ENCODE data around the gene ITPR2.

Gene ITPR2

GRCh38 chr12:26546535-26547314 lies 286.3 kb downstream of the ITPR2 start:
- no peaks in the 10 kb centered on the region for H3K27me3 Mint-ChIP-seq
- DNase-seq (no peak), ATAC-seq (replicated peaks) (no peak)
- no peaks in the 10 kb centered on the region for H3K9me3 Mint-ChIP-seq
- H3K4me3 Mint-ChIP-seq, result no peak overlapping the region
- peaks cover 0 to 5% of the 10 kb centered on the region in 2 donors for H3K4me1 Mint-ChIP-seq (ENCODE audit: low read depth in 2 of 2)
- H3K27ac Mint-ChIP-seq, result no peak overlapping the region
- H3K36me3 Mint-ChIP-seq (ENCODE audit: insufficient read depth), result peaks cover 3% of the 10 kb centered on the region

GRCh38 chr12:26539131-26539530 lies 293.9 kb downstream of the ITPR2 start:
- peaks cover 2% of the 10 kb centered on the region for H3K36me3 Mint-ChIP-seq (ENCODE audit: insufficient read depth)
- H3K27ac Mint-ChIP-seq, result no peak overlapping the region
- no peak overlapping the region for H3K4me3 Mint-ChIP-seq
- ATAC-seq (replicated peaks) (no peak), DNase-seq (no peak)
- H3K4me1 Mint-ChIP-seq (ENCODE audit: low read depth in 2 of 2), result no peaks in the 10 kb centered on the region
- no peaks in the 10 kb centered on the region for H3K27me3 Mint-ChIP-seq
- H3K9me3 Mint-ChIP-seq, result no peaks in the 10 kb centered on the region

DNA sequence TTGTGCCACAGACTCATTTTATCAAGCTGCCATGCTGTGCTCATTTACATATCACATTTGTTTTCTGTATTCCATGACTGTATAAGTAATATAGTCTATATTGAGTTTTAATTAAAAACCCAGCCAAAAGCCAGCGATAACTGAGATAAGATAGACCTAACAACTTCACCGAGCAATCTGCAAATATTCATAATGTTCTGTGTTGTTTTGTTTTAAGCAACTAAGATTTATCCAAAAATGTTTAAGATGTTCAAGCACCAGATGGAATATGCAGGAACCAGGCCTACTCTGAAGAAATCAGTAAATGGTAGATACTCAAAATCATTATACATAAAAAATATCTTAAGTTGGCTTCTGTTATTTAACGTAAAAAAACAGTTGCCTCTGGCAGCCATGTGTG lies 295.3 kb downstream of the ITPR2 start:
- Mint-ChIP-seq H3K9me3 (no peaks in the 10 kb centered on the region), H3K27me3 (no peaks in the 10 kb centered on the region), H3K4me3 (no peak overlapping the region), H3K27ac (no peak overlapping the region), H3K4me1 (ENCODE audit: low read depth in 2 of 2) (no peaks in the 10 kb centered on the region), H3K36me3 (ENCODE audit: insufficient read depth) (no peaks in the 10 kb centered on the region)
- DNase-seq (no peak), ATAC-seq (replicated peaks) (no peak)

DNA sequence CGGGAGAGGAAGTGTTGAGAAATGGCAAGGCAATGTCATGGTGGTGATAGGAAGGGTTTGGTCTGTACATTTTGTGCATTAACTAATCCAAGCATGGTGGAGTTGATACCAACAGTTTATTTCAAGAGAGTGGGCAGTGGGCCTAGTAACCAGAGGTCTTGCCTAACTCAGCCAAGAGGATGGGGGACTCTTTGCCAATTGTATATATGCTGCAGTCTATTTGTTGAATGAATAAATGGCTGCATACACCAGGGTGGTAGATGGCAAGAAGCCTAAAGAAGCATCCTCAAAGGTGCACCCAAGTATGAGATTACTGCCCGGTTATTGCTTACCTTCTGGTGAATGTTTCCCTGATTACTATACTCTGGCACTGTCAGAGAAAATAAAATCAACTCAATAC lies 295.9 kb downstream of the ITPR2 start:
- ATAC-seq (replicated peaks) (no peak), DNase-seq (no peak)
- H3K27me3 Mint-ChIP-seq, result no peaks in the 10 kb centered on the region
- no peaks in the 10 kb centered on the region for H3K4me1 Mint-ChIP-seq (ENCODE audit: low read depth in 2 of 2)
- no peaks in the 10 kb centered on the region for H3K36me3 Mint-ChIP-seq (ENCODE audit: insufficient read depth)
- no peak overlapping the region for H3K4me3 Mint-ChIP-seq
- peak overlapping the region in 1 of 2 donors; percentile 33 for H3K27ac Mint-ChIP-seq
- H3K9me3 Mint-ChIP-seq, result no peaks in the 10 kb centered on the region

- Mint-ChIP-seq H3K36me3 (ENCODE audit: insufficient read depth) (no peaks in the 10 kb centered on the region), H3K4me3 (no peak overlapping the region)
These were observed 297.2 kb downstream of the ITPR2 start for GRCh38 chr12:26535826-26536225.

GRCh38 chr12:26534071-26534470 lies 298.9 kb downstream of the ITPR2 start:
- Mint-ChIP-seq H3K36me3 (ENCODE audit: insufficient read depth) (no peaks in the 10 kb centered on the region), H3K4me3 (no peak overlapping the region), H3K9me3 (no peaks in the 10 kb centered on the region), H3K27me3 (no peaks in the 10 kb centered on the region), H3K27ac (no peak overlapping the region), H3K4me1 (ENCODE audit: low read depth in 2 of 2) (no peaks in the 10 kb centered on the region)
- DNase-seq (no peak), ATAC-seq (replicated peaks) (no peak)

More at GRCh38 chr12:26535826-26536225, 297.2 kb downstream of the ITPR2 start:
- no peaks in the 10 kb centered on the region for H3K27me3 Mint-ChIP-seq
- no peaks in the 10 kb centered on the region for H3K9me3 Mint-ChIP-seq
- H3K27ac Mint-ChIP-seq, result no peak overlapping the region
- DNase-seq (no peak), ATAC-seq (replicated peaks) (no peak)
- H3K4me1 Mint-ChIP-seq (ENCODE audit: low read depth in 2 of 2), result no peaks in the 10 kb centered on the region

DNA sequence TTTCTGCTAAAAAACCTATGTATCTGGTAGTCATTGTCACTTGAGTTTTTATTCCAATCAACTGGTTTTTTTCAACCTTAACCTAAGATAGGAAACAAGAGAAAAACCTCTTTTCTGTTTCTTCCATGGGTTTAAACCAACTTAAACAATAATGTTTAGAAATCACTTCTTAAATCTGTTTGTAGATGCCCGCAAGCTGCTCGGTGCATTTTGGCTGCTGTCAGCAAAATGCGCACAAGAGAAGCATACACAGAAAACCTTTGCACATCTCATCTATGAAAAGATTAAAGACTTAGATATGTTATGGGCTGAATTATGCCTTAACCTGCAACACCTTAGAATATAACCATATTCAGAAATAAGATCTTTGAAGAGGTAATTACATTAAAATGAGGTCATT lies 299.8 kb downstream of the ITPR2 start:
- ATAC-seq (replicated peaks) (no peak), DNase-seq (no peak)
- Mint-ChIP-seq H3K27me3 (no peaks in the 10 kb centered on the region), H3K36me3 (ENCODE audit: insufficient read depth) (no peaks in the 10 kb centered on the region), H3K4me3 (no peak overlapping the region), H3K9me3 (no peaks in the 10 kb centered on the region), H3K4me1 (ENCODE audit: low read depth in 2 of 2) (no peaks in the 10 kb centered on the region), H3K27ac (no peak overlapping the region)

GRCh38 chr12:26530461-26530860 lies 302.5 kb downstream of the ITPR2 start:
- no peak overlapping the region for H3K27ac Mint-ChIP-seq
- H3K4me1 Mint-ChIP-seq (ENCODE audit: low read depth in 2 of 2), result no peaks in the 10 kb centered on the region
- no peaks in the 10 kb centered on the region for H3K27me3 Mint-ChIP-seq
- H3K4me3 Mint-ChIP-seq, result no peak overlapping the region
- DNase-seq (no peak), ATAC-seq (replicated peaks) (no peak)
- no peaks in the 10 kb centered on the region for H3K36me3 Mint-ChIP-seq (ENCODE audit: insufficient read depth)
- H3K9me3 Mint-ChIP-seq, result peaks cover 4 to 11% of the 10 kb centered on the region in 2 donors

DNA sequence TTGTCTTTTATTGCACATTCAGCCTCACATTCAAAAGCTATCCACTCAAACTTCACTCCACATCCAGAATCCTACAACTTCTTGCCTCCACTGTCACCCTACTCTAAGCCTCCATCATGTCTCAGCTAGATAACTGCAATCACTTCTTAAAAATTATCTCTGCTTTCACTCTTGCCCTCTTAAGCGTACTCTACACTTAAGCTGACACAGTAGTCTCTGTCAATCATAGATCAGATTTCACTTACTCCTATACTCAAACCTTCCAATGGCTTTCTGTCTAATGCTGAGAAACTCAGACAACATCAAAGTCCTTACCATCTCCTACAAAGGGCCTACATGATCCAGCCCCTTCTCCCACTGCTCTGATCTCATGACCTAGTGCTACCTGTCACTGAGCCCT lies 304.1 kb downstream of the ITPR2 start:
- peaks cover 4 to 12% of the 10 kb centered on the region in 2 donors for H3K9me3 Mint-ChIP-seq
- H3K27ac Mint-ChIP-seq, result no peak overlapping the region
- ATAC-seq (replicated peaks) (no peak), DNase-seq (no peak)
- H3K27me3 Mint-ChIP-seq, result no peaks in the 10 kb centered on the region
- H3K36me3 Mint-ChIP-seq (ENCODE audit: insufficient read depth), result no peaks in the 10 kb centered on the region
- H3K4me1 Mint-ChIP-seq (ENCODE audit: low read depth in 2 of 2), result no peaks in the 10 kb centered on the region
- no peak overlapping the region for H3K4me3 Mint-ChIP-seq

DNA sequence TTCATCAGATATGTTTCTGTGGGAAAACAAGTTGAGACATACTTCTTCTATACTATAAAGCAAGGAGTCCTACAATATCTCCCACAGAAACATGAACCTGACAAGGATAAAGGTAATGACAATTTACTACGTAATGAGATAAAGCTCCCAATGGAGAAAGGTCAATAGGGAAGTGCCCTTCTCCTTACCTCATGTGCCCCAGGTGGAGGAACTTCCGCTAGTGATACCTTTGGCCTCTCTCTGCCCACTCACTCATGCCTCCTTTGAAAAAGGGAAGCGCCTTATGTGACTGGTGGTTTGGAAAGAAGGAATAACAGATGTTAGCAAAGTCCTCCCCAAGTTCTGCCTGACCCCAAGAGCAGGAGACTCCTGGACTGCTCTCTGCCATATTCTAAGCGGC lies 305.3 kb downstream of the ITPR2 start:
- ATAC-seq (replicated peaks) (no peak), DNase-seq (no peak)
- H3K27me3 Mint-ChIP-seq, result no peaks in the 10 kb centered on the region
- no peak overlapping the region for H3K27ac Mint-ChIP-seq
- no peaks in the 10 kb centered on the region for H3K4me1 Mint-ChIP-seq (ENCODE audit: low read depth in 2 of 2)
- peaks cover 4 to 12% of the 10 kb centered on the region in 2 donors for H3K9me3 Mint-ChIP-seq
- no peaks in the 10 kb centered on the region for H3K36me3 Mint-ChIP-seq (ENCODE audit: insufficient read depth)
- H3K4me3 Mint-ChIP-seq, result no peak overlapping the region

DNA sequence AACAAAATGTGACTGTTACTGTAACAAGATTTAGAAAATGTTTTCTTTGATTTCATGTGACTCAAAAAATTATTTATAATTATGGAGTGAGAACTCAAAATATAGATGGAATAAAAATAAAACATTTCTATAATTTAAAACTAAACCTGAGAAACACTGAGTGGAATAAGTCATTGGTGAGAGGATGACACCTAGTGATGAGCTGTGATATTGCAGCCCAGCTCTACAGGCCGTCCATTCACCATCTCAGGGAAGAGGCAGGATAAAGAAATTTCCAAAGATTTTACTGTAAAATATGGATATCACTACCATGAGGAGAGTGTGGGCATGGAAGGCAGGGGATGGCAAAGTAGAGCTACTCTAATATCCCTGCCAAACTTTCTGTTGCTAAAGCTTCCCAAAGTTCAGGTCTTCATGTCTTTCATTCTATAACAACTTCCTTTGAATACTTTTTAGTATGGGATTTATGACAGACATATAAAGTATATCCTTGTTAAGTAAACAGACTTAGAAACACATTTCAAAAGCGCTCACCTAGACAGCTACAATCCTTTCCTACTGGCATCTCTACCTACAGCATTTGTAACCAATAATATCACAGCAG lies 308.0 kb downstream of the ITPR2 start:
- H3K4me1 Mint-ChIP-seq (ENCODE audit: low read depth in 2 of 2), result peaks cover 8 to 12% of the 10 kb centered on the region in 2 donors
- no peaks in the 10 kb centered on the region for H3K27me3 Mint-ChIP-seq
- ATAC-seq (replicated peaks) (no peak), DNase-seq (no peak)
- peaks cover 4 to 12% of the 10 kb centered on the region in 2 donors for H3K9me3 Mint-ChIP-seq
- H3K4me3 Mint-ChIP-seq, result no peak overlapping the region
- no peaks in the 10 kb centered on the region for H3K36me3 Mint-ChIP-seq (ENCODE audit: insufficient read depth)
- no peak overlapping the region for H3K27ac Mint-ChIP-seq

DNA sequence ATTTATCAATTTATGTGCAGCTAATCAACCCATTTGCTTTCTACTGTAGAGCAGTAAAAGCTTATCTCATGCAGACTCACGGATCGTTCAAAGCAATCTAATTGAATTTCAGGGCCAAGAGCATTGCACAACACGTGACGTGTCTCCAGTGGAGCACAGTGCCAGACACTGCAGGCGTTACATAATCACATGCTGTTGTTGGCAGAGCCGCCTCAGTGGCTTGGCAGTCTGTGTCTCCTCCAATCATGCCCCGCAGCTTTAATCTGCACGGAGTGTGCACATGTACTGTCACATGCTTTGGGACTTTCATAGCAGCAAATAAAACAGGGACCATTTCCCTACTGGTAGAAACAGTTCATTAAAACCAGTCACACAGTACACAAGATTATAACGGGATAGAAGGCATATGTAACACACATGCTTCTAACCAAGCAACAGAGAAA lies 309.3 kb downstream of the ITPR2 start:
- no peak for ATAC-seq (replicated peaks)
- Mint-ChIP-seq H3K36me3 (ENCODE audit: insufficient read depth) (no peaks in the 10 kb centered on the region), H3K4me3 (no peak overlapping the region), H3K9me3 (peaks cover 4 to 12% of the 10 kb centered on the region in 2 donors), H3K27me3 (no peaks in the 10 kb centered on the region), H3K4me1 (ENCODE audit: low read depth in 2 of 2) (peaks cover 10 to 16% of the 10 kb centered on the region in 2 donors), H3K27ac (no peak overlapping the region)
- no peak for DNase-seq

- Mint-ChIP-seq H3K9me3 (peaks cover 3 to 6% of the 10 kb centered on the region in 2 donors), H3K4me1 (ENCODE audit: low read depth in 2 of 2) (peaks cover 10 to 16% of the 10 kb centered on the region in 2 donors), H3K27ac (no peak overlapping the region), H3K27me3 (no peaks in the 10 kb centered on the region), H3K4me3 (peak overlapping the region in 1 of 2 donors; percentile 10), H3K36me3 (ENCODE audit: insufficient read depth) (no peaks in the 10 kb centered on the region)
- ATAC-seq (replicated peaks), result no peak
- DNase-seq, result no peak
These were observed 312.1 kb downstream of the ITPR2 start for GRCh38 chr12:26520869-26521268.

- Mint-ChIP-seq H3K4me1 (ENCODE audit: low read depth in 2 of 2) (peaks cover 13 to 21% of the 10 kb centered on the region in 2 donors), H3K27me3 (no peaks in the 10 kb centered on the region), H3K36me3 (ENCODE audit: insufficient read depth) (no peaks in the 10 kb centered on the region), H3K27ac (no peak overlapping the region), H3K9me3 (no peaks in the 10 kb centered on the region), H3K4me3 (peak overlapping the region in 1 of 2 donors; percentile 10)
- DNase-seq (no peak), ATAC-seq (replicated peaks) (no peak)
These were observed 312.9 kb downstream of the ITPR2 start for GRCh38 chr12:26520109-26520508.
